Parathyroid adenoma (tissue), 2 donors: Measurements from ENCODE around the gene NUP188.

Source experiments
- H2AFZ ChIP-seq: fragments of 300-600 bp; sonication (generic); one replicate; pipeline ENCODE4 v1.7.0; 2017; ENCODE audit warnings: antibody characterized with exemption, mild to moderate bottlenecking
- H3K27ac ChIP-seq: fragments of 300-600 bp; sonication (generic); one replicate; pipeline ENCODE4 v1.7.0; 2017
- H3K27me3 ChIP-seq: fragments of 300-600 bp; sonication (generic); one replicate; pipeline ENCODE4 v1.7.0; 2017; ENCODE audit warnings: low read length; ENCODE audit not compliant: control insufficient read depth, insufficient read depth
- H3K36me3 ChIP-seq: fragments of 300-600 bp; sonication (generic); one replicate; pipeline ENCODE4 v1.7.0; 2017; ENCODE audit warnings: low read length; ENCODE audit not compliant: control insufficient read depth, insufficient read depth
- H3K4me1 ChIP-seq: fragments of 300-600 bp; sonication (generic); one replicate; pipeline ENCODE4 v1.7.0; 2017; ENCODE audit warnings: control low read depth
- H3K4me2 ChIP-seq: fragments of 300-600 bp; sonication (generic); one replicate; pipeline ENCODE4 v1.7.0; 2017; ENCODE audit warnings: low read length
- H3K4me3 ChIP-seq: fragments of 300-600 bp; sonication (generic); one replicate; pipeline ENCODE4 v1.7.0; 2017; ENCODE audit warnings: low read depth, low read length
- H3K79me2 ChIP-seq: fragments of 300-600 bp; sonication (generic); one replicate; pipeline ENCODE4 v1.7.0; 2017; ENCODE audit warnings: control low read depth
- H3K9ac ChIP-seq: fragments of 300-600 bp; sonication (generic); one replicate; pipeline ENCODE4 v1.7.0; 2017; ENCODE audit warnings: mild to moderate bottlenecking
- H3K9me3 ChIP-seq: fragments of 300-600 bp; sonication (generic); one replicate; pipeline ENCODE4 v1.7.0; 2017; ENCODE audit warnings: low read length; ENCODE audit not compliant: control insufficient read depth
- CTCF ChIP-seq: fragments of 300-600 bp; sonication (generic); IDR thresholded peaks from one replicate; pipeline ENCODE4 v1.7.0; 2017; ENCODE audit warnings: antibody characterized with exemption, mild to moderate bottlenecking
- donor health status: primary hyperparathyroidism.

The NUP188 gene

DNA sequence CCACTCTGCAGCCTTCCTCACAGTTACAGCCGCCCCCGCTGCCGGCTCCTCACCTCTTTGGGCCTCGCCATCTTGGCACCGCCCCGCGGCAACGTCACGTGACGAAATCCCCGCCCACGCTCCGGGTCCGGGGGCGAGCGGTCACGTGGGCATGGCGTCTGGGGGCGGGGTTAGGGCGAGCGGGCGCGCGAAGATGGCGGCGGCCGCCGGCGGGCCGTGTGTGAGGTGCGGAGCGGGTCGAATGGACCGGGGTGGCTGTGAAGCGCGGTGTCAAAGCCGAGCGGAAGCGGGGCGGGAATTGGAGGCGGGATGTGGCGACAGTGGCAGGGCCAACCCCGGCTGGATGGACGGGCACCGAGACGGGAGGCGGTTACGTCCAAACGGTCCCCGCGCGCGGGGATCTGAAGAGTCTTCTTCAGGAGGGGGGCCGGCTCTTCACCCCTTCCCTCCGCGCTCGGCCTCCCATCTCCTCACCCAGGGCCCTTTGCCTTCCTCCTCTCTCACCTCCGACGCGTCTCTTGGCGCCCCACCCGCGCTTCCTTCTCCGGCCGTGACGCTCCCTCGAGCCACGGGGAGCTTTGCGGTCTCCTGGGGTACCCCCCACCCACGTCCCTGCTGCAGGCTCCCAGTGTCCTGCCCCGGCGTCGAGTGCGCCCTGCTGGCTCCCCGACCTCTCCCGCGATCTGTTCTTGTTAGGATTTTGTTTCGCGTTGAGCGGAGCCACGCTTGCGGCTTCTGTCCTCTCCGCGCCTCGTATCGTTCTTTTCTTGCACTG lies at the start of gene NUP188, which contains the start of gene DOLK:
NUP188 (plus strand) TSS at position 173 of the 775 bp plus-strand sequence; CDS start at position 194, 21 bp downstream.
DOLK (minus strand) TSS at position 77 of the 775 bp plus-strand sequence. CDS start 300 bp downstream, outside the sequence.
- H3K4me2 ChIP-seq = peak within 1 kb of the TSS; percentile 89
- H2AFZ ChIP-seq = peak within 1 kb of the TSS; percentile 95
- peak within 1 kb of the TSS; percentile 74 for H3K27ac ChIP-seq
- H3K4me1 ChIP-seq = no peaks in the 10 kb centered on the region
- no peaks in the 10 kb centered on the region for H3K27me3 ChIP-seq
- TF ChIP-seq CTCF = no peak
- peak within 1 kb of the TSS; percentile 73 for H3K4me3 ChIP-seq
- H3K79me2 ChIP-seq = no peaks in the 10 kb centered on the region
- H3K9me3 ChIP-seq = no peaks in the 10 kb centered on the region
- no peak within 1 kb of the TSS for H3K9ac ChIP-seq
- H3K36me3 ChIP-seq = no peaks in the 10 kb centered on the region

DNA sequence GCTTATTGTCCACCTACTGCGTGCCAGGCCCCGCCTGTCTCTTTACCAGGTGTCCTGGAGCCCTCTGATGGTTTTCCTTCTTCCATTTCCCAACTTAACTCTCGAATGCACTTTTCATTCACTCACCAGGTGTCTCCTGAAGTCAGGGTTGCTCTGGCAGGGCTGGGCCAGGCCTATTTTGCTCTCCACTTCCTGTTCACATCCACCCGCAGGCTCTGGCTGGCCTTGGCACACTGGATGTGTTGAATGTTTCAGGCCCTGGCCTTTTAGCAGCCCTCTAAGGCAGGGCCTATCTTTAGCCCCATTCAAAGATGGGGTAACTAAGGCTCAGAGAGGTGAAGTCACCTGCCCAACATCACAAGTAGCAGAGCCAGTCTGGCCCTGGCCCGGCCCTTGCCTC lies 49.1 kb upstream of the NUP188 start:
- no peak overlapping the region for H3K27ac ChIP-seq
- no peak overlapping the region for H3K9ac ChIP-seq
- H3K4me1 ChIP-seq = no peaks in the 10 kb centered on the region
- H3K4me3 ChIP-seq = no peak overlapping the region
- peaks cover 2% of the 10 kb centered on the region for H3K79me2 ChIP-seq
- no peaks in the 10 kb centered on the region for H3K9me3 ChIP-seq
- H2AFZ ChIP-seq = no peak overlapping the region
- no peaks in the 10 kb centered on the region for H3K36me3 ChIP-seq
- TF ChIP-seq CTCF = no peak
- H3K4me2 ChIP-seq = no peak overlapping the region
- H3K27me3 ChIP-seq = no peaks in the 10 kb centered on the region

GRCh38 chr9:128898845-128899565 lies 48.5 kb upstream of the NUP188 start:
- Histone ChIP-seq H3K4me2 (no peak overlapping the region), H3K4me3 (no peak overlapping the region), H3K9ac (no peak overlapping the region), H3K79me2 (peaks cover 2% of the 10 kb centered on the region), H3K36me3 (no peaks in the 10 kb centered on the region), H3K4me1 (no peaks in the 10 kb centered on the region), H3K27ac (no peak overlapping the region), H2AFZ (no peak overlapping the region), H3K9me3 (no peaks in the 10 kb centered on the region), H3K27me3 (no peaks in the 10 kb centered on the region)
- TF ChIP-seq CTCF = no peak

GRCh38 chr9:128899566-128900322 lies 47.8 kb upstream of the NUP188 start:
- TF ChIP-seq CTCF = no peak
- Histone ChIP-seq H3K27ac (no peak overlapping the region), H2AFZ (no peak overlapping the region), H3K4me3 (no peak overlapping the region), H3K9ac (no peak overlapping the region), H3K79me2 (peaks cover 2% of the 10 kb centered on the region), H3K4me2 (no peak overlapping the region), H3K36me3 (no peaks in the 10 kb centered on the region), H3K9me3 (no peaks in the 10 kb centered on the region), H3K4me1 (no peaks in the 10 kb centered on the region), H3K27me3 (no peaks in the 10 kb centered on the region)
